IMR-90 (cell line): ENCODE data around the gene MYH9. TPM values are rescaled to one million over a fixed set of nuclear protein-coding genes. Genes with fewer than 3 reads are reported as not detected.

Experiments
- ATAC-seq: fragments of 200-7000 bp; cut with Tn5 transposase; 2 replicates; pipeline ENCODE4 v1.9.1; 2020; ENCODE audit warnings: low read depth, mild to moderate bottlenecking, moderate library complexity
- BruUV-seq: library from RNA; stranded (reverse); fragments of 400-500 nt; replicated peaks from 2 replicates; lab custom pipeline; 2021; lab: Mats Ljungman, UMichigan
- CTCF ChIA-PET: fragments of 300-600 bp; formaldehyde crosslinking; extraction: SDS; loops from one replicate; lab custom pipeline; 2021; ENCODE audit warnings: antibody characterized with exemption; lab: Yijun Ruan, JAX
- POLR2A ChIA-PET: fragments of 300-600 bp; sonication (Branson Sonifier 250); formaldehyde crosslinking; loops from one replicate; lab custom pipeline; 2022; ENCODE audit warnings: antibody characterized with exemption; ENCODE audit not compliant: unreplicated experiment; lab: Charles Lee
- DNase-seq: peaks from one replicate; pipeline ENCODE4 v3.0.0; 2013
- H2AFZ ChIP-seq: replicated peaks from 2 replicates; pipeline ENCODE3; 2013; ENCODE audit warnings: low read length, mild to moderate bottlenecking; ENCODE audit not compliant: poor library complexity
- H2AK5ac ChIP-seq: 2 replicates; pipeline ENCODE4 v1.6.1; 2013; ENCODE audit warnings: low read depth, low read length, inconsistent platforms
- H2AK9ac ChIP-seq: replicated peaks from 2 replicates; pipeline ENCODE3; 2013; ENCODE audit warnings: mild to moderate bottlenecking, low read depth, low read length, moderate library complexity; ENCODE audit not compliant: poor library complexity
- H2BK120ac ChIP-seq: 2 replicates; pipeline ENCODE4 v1.6.1; 2013; ENCODE audit warnings: low read depth, low read length, inconsistent platforms
- H2BK15ac ChIP-seq: 3 replicates; pipeline ENCODE4 v1.6.1; 2013; ENCODE audit warnings: low read depth, low read length, inconsistent platforms
- H2BK20ac ChIP-seq: 2 replicates; pipeline ENCODE4 v1.6.1; 2013; ENCODE audit warnings: low read depth, mild to moderate bottlenecking, inconsistent platforms, low read length, moderate library complexity
- H2BK5ac ChIP-seq: 2 replicates; pipeline ENCODE4 v1.6.1; 2013; ENCODE audit warnings: mild to moderate bottlenecking, low read depth, low read length, inconsistent platforms; ENCODE audit not compliant: poor library complexity, severe bottlenecking
- H3K14ac ChIP-seq: replicated peaks from 2 replicates; pipeline ENCODE4 v1.6.1; 2013; ENCODE audit warnings: low read depth, low read length, inconsistent platforms
- H3K18ac ChIP-seq: 2 replicates; pipeline ENCODE4 v1.6.1; 2013; ENCODE audit warnings: low read depth, low read length, control low read depth
- H3K23ac ChIP-seq: 2 replicates; pipeline ENCODE4 v1.6.1; 2013; ENCODE audit warnings: low read depth, low read length, inconsistent platforms
- H3K27ac ChIP-seq: 2 replicates; pipeline ENCODE4 v1.5.1; 2013; ENCODE audit warnings: mild to moderate bottlenecking, control low read depth, low read length; ENCODE audit not compliant: insufficient read depth
- H3K27me3 ChIP-seq: 2 replicates; pipeline ENCODE4 v1.6.1; 2013; ENCODE audit warnings: low read length; ENCODE audit not compliant: control insufficient read depth, insufficient read depth
- H3K36me3 ChIP-seq: 2 replicates; pipeline ENCODE4 v1.6.1; 2013; ENCODE audit warnings: low read length, mixed read lengths; ENCODE audit not compliant: control insufficient read depth, insufficient read depth
- H3K4ac ChIP-seq: 2 replicates; pipeline ENCODE4 v1.6.1; 2013; ENCODE audit warnings: low read depth, low read length, inconsistent platforms
- H3K4me1 ChIP-seq: 2 replicates; pipeline ENCODE4 v1.6.1; 2013; ENCODE audit warnings: low read length, mixed read lengths; ENCODE audit not compliant: control insufficient read depth, insufficient read depth
- H3K4me2 ChIP-seq: 2 replicates; pipeline ENCODE4 v1.6.1; 2013; ENCODE audit warnings: low read depth, mild to moderate bottlenecking, control low read depth, low read length, moderate library complexity
- H3K4me3 ChIP-seq: 2 replicates; pipeline ENCODE4 v1.5.1; 2013; ENCODE audit warnings: low read depth, mild to moderate bottlenecking, control low read depth, low read length, moderate library complexity; ENCODE audit not compliant: insufficient read depth
- H3K56ac ChIP-seq: 2 replicates; pipeline ENCODE4 v1.6.1; 2013; ENCODE audit warnings: low read length, inconsistent platforms; ENCODE audit not compliant: insufficient read depth; ENCODE audit errors: extremely low read depth
- H3K79me1 ChIP-seq, 2 experiments: 2 replicates each; pipeline ENCODE4 v1.6.1; 2013; ENCODE audit warnings: low read length in 2 of 2, inconsistent platforms in 1 of 2, low read depth in 1 of 2
- H3K9ac ChIP-seq: 2 replicates; pipeline ENCODE4 v1.6.1; 2013; ENCODE audit warnings: low read depth, low read length, control low read depth
- H3K9me1 ChIP-seq: 2 replicates; pipeline ENCODE4 v1.6.1; 2013; ENCODE audit warnings: low read length, inconsistent platforms; ENCODE audit not compliant: insufficient read depth
- H3K9me3 ChIP-seq: 2 replicates; pipeline ENCODE4 v1.6.1; 2013; ENCODE audit warnings: low read length; ENCODE audit not compliant: control insufficient read depth, insufficient read depth
- H4K20me1 ChIP-seq: 2 replicates; pipeline ENCODE4 v1.6.1; 2013; ENCODE audit warnings: low read length, inconsistent platforms; ENCODE audit not compliant: insufficient read depth
- H4K5ac ChIP-seq: 2 replicates; pipeline ENCODE4 v1.6.1; 2013; ENCODE audit warnings: mild to moderate bottlenecking, low read depth, low read length, control low read depth
- H4K8ac ChIP-seq, 2 experiments: 2 replicates each; pipeline ENCODE4 v1.6.1; 2013; ENCODE audit warnings: low read depth in 2 of 2, low read length in 2 of 2, control low read depth in 1 of 2, inconsistent platforms in 1 of 2
- H4K91ac ChIP-seq: 2 replicates; pipeline ENCODE4 v1.6.1; 2013; ENCODE audit warnings: low read depth, low read length, inconsistent platforms; ENCODE audit not compliant: insufficient read depth
- BHLHE40 ChIP-seq: fragments of 150-350 bp; IDR thresholded peaks from 2 replicates; pipeline ENCODE4 v1.6.1; 2016; ENCODE audit warnings: mild to moderate bottlenecking, low read depth, low read length
- CEBPB ChIP-seq: IDR thresholded peaks from 2 replicates; pipeline ENCODE4 v1.6.1; 2012; ENCODE audit warnings: low read depth, low read length, improper control_type of control experiment
- CHD1 ChIP-seq: IDR thresholded peaks from 2 replicates; pipeline ENCODE4 v1.6.1; 2012; ENCODE audit warnings: low read depth, low read length, improper control_type of control experiment
- FOS ChIP-seq: fragments of 150-350 bp; IDR thresholded peaks from 2 replicates; pipeline ENCODE4 v1.6.1; 2016; ENCODE audit warnings: low read depth, low read length
- MAFK ChIP-seq: IDR thresholded peaks from 2 replicates; pipeline ENCODE4 v1.6.1; 2012; ENCODE audit warnings: low read depth, low read length, improper control_type of control experiment
- MAZ ChIP-seq: IDR thresholded peaks from 2 replicates; pipeline ENCODE4 v1.6.1; 2012; ENCODE audit warnings: low read depth, mild to moderate bottlenecking, low read length, improper control_type of control experiment, moderate library complexity, borderline replicate concordance
- NFE2L2 ChIP-seq: fragments of 150-350 bp; IDR thresholded peaks from 2 replicates; pipeline ENCODE4 v1.6.1; 2016; ENCODE audit warnings: low read depth, mild to moderate bottlenecking, low read length
- POLR2A ChIP-seq: IDR thresholded peaks from 2 replicates; pipeline ENCODE4 v1.6.1; 2012; ENCODE audit warnings: mild to moderate bottlenecking, low read depth, low read length
- RCOR1 ChIP-seq: IDR thresholded peaks from 2 replicates; pipeline ENCODE4 v1.6.1; 2012; ENCODE audit warnings: mild to moderate bottlenecking, low read length, improper control_type of control experiment; ENCODE audit not compliant: insufficient replicate concordance
- RFX5 ChIP-seq: IDR thresholded peaks from 2 replicates; pipeline ENCODE4 v1.8.0; 2012; ENCODE audit warnings: low read depth, mild to moderate bottlenecking, low read length, moderate library complexity
- SMC3 ChIP-seq: fragments of 150-350 bp; IDR thresholded peaks from 2 replicates; pipeline ENCODE4 v1.6.1; 2016; ENCODE audit warnings: low read depth, mild to moderate bottlenecking, antibody characterized with exemption, low read length, moderate library complexity
- WGBS, 2 experiments: methylation state at CpG; one replicate each; pipeline versions ENCODE4 v1.1.5 to v1.1.7; 2013; ENCODE audit warnings: missing lambda C conversion rate in 2 of 2; ENCODE audit not compliant: insufficient read length in 1 of 2; ENCODE audit errors: extremely low coverage in 2 of 2; 5-methylcytosine and 5-hydroxymethylcytosine counted together
- dilution Hi-C: fragments of 300-500 bp; cut with HindIII; formaldehyde crosslinking; loops from one replicate; pipeline ENCODE4 v1.14.3; 2018; ENCODE audit warnings: low sequenced_read_pairs; ENCODE audit not compliant: unreplicated experiment
- in situ Hi-C: fragments of 300-500 bp; cut with MboI; formaldehyde crosslinking; loops from 3 replicates; pipeline ENCODE4 v1.14.3; 2019; ENCODE audit warnings: low sequenced_read_pairs, inconsistent platforms, mixed read lengths
- intact Hi-C: fragments of 100-400 bp; cut with micrococcal nuclease; formaldehyde crosslinking; loops from 2 replicates; pipeline ENCODE4 v1.10.0; 2022
- polyA plus RNA-seq, 3 experiments: library from polyadenylated mRNA; depleted of rRNA; stranded (reverse); fragments of >200 nt; gene quantifications; 2 replicates each; pipeline ENCODE4 v1.2.3, GENCODE V29; 2012; ENCODE audit warnings: low replicate concordance in 1 of 3
- total RNA-seq: library from RNA; depleted of rRNA; stranded (reverse); fragments of >200 nt; gene quantifications from 2 replicates; pipeline ENCODE4 v1.2.3, GENCODE V29; 2012
- TF ChIP-seq, protein P1 (sequence below): fragments of 150-350 bp; IDR thresholded peaks from 2 replicates; pipeline ENCODE4 v1.6.1; 2016; ENCODE audit warnings: low read depth, mild to moderate bottlenecking, low read length, moderate library complexity, borderline replicate concordance
- TF ChIP-seq, protein P2 (sequence below): conservative IDR thresholded peaks from 2 replicates; pipeline ENCODE4 v1.5.1; 2012; ENCODE audit warnings: mild to moderate bottlenecking, low read depth, low read length, improper control_type of control experiment
- TF ChIP-seq, protein P3 (sequence below): fragments of 150-350 bp; IDR thresholded peaks from 2 replicates; pipeline ENCODE4 v1.6.1; 2017; ENCODE audit warnings: mild to moderate bottlenecking, antibody characterized with exemption, low read length, low read depth

MYH9 gene
- total and polyA plus RNA-seq, 2 of the 4 experiments (the other 2 are of a cell fraction) = 475 to 554 TPM

DNA sequence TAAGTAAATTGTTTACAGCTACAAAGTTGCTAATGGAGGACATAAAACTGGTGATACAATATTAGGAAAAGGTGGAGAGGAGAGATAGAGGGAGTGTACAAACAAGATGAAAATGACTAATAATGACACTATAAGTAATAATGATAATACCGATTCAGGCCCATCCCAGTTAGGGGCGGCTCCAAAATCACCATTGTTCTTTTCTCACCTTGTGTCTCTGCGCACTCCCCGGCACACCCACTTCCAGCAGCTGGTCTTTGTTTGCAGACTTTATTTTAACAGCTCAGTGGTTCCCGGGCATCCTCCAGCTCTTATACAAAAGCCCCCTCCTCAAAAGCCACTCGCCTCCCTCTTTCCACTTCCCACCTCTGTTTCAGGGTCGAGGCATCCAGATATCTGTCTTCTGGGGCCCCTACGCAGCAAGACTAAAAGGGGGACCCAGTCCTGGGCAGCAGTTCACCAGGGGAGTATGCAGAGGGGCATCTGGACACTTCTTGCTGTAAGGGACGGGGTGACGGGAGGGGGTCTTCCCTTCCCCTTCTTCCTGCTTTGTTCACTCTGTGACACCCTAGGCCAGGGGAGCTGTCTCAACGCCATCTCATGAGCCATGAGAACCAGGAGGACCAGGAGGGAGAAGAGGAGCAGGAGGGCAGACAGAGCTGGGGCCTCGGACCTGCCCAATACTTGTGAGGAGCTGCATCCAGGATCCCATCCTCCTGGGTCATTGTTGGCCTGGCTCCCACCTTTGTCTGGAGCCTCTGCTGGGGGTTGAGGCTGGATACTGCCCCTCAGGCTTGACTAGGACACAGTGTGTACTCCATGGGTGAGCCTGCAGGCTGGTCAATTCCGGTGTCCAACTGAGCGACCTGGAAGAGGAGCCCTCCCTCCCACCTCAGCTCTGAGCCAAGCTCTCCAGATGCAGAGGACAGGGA is 151.1 kb downstream of the MYH9 start:
- no peak overlapping the region for H3K4me2 ChIP-seq
- TF ChIP-seq RFX5 (no peak), NFE2L2 (no peak), RCOR1 (no peak), POLR2A (no peak), CEBPB (no peak), MAZ (no peak), SMC3 (no peak), MAFK (no peak), CHD1 (no peak), FOS (no peak), BHLHE40 (no peak)
- TF ChIP-seq, protein P1, sequence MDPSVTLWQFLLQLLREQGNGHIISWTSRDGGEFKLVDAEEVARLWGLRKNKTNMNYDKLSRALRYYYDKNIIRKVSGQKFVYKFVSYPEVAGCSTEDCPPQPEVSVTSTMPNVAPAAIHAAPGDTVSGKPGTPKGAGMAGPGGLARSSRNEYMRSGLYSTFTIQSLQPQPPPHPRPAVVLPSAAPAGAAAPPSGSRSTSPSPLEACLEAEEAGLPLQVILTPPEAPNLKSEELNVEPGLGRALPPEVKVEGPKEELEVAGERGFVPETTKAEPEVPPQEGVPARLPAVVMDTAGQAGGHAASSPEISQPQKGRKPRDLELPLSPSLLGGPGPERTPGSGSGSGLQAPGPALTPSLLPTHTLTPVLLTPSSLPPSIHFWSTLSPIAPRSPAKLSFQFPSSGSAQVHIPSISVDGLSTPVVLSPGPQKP = no peak
- TF ChIP-seq, protein P2, sequence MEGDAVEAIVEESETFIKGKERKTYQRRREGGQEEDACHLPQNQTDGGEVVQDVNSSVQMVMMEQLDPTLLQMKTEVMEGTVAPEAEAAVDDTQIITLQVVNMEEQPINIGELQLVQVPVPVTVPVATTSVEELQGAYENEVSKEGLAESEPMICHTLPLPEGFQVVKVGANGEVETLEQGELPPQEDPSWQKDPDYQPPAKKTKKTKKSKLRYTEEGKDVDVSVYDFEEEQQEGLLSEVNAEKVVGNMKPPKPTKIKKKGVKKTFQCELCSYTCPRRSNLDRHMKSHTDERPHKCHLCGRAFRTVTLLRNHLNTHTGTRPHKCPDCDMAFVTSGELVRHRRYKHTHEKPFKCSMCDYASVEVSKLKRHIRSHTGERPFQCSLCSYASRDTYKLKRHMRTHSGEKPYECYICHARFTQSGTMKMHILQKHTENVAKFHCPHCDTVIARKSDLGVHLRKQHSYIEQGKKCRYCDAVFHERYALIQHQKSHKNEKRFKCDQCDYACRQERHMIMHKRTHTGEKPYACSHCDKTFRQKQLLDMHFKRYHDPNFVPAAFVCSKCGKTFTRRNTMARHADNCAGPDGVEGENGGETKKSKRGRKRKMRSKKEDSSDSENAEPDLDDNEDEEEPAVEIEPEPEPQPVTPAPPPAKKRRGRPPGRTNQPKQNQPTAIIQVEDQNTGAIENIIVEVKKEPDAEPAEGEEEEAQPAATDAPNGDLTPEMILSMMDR = no peak
- TF ChIP-seq, protein P3, sequence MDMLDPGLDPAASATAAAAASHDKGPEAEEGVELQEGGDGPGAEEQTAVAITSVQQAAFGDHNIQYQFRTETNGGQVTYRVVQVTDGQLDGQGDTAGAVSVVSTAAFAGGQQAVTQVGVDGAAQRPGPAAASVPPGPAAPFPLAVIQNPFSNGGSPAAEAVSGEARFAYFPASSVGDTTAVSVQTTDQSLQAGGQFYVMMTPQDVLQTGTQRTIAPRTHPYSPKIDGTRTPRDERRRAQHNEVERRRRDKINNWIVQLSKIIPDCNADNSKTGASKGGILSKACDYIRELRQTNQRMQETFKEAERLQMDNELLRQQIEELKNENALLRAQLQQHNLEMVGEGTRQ = no peak

More for the DNA sequence above, 151.1 kb downstream of the MYH9 start:
- peaks cover 19% of the 10 kb centered on the region for H3K4me1 ChIP-seq
- peaks cover 4 to 49% of the 10 kb centered on the region in 2 experiments for H3K79me1 ChIP-seq
- peaks cover 16% of the 10 kb centered on the region for H3K36me3 ChIP-seq
- dilution Hi-C loops (no loop called here), intact Hi-C loops (loop anchor here (5.0 kb wide), 1 partner anchor 41 kb away; no protein-coding TSS in a partner anchor), in situ Hi-C loops (no loop called here)
- peaks cover 9% of the 10 kb centered on the region; the same call in 1 of the 2 replicates for H4K20me1 ChIP-seq
- H3K27me3 ChIP-seq = no peaks in the 10 kb centered on the region
- H3K14ac ChIP-seq = no peak overlapping the region
- H3K4ac ChIP-seq = no peak overlapping the region
- WGBS, 2 experiments = 93% methylated on average over 3 of the region's 14 CpGs; no CpG with 5 or more reads in 1 of the 2 experiments
- H2AK9ac ChIP-seq = peak overlapping the region; percentile 50
- ChIA-PET CTCF (no interaction called here), POLR2A (no interaction called here)
- H4K5ac ChIP-seq = no peak overlapping the region
- H3K4me3 ChIP-seq = no peak overlapping the region
- no peak overlapping the region for H2BK5ac ChIP-seq
- H3K9me3 ChIP-seq = no peaks in the 10 kb centered on the region
- H2BK20ac ChIP-seq = no peak overlapping the region
- H3K56ac ChIP-seq = no peak overlapping the region
- no peak overlapping the region for H2AFZ ChIP-seq
- DNase-seq = no peak
- H2BK15ac ChIP-seq = no peak overlapping the region
- peak overlapping the region; percentile 4; the same call in 1 of the 2 replicates for H3K23ac ChIP-seq
- 0 out of 2 replicates have a peak overlapping the region, but pooled peaks have one; percentile 18 for H2AK5ac ChIP-seq
- no TSS peak for BruUV-seq
- no peak for ATAC-seq
- H4K91ac ChIP-seq = no peak overlapping the region; the same call in 1 of the 2 replicates
- H3K27ac ChIP-seq = no peak overlapping the region
- no peak overlapping the region for H3K9ac ChIP-seq
- H3K9me1 ChIP-seq = peaks cover 17% of the 10 kb centered on the region
- H2BK120ac ChIP-seq = no peak overlapping the region
- H3K18ac ChIP-seq = no peak overlapping the region
- H4K8ac ChIP-seq = no peak overlapping the region
